HCT116 (cell line): ENCODE measurements around the gene SLC41A3. TPM values are rescaled to one million over a fixed set of nuclear protein-coding genes. Genes with fewer than 3 reads are reported as not detected.

Source experiments
- ATAC-seq: fragments of 200-7000 bp; cut with Tn5 transposase; 2 replicates; pipeline ENCODE4 v1.9.1; 2020; ENCODE audit warnings: mild to moderate bottlenecking, moderate library complexity
- BruUV-seq: library from RNA; stranded (reverse); fragments of 400-500 nt; replicated peaks from 2 replicates; lab custom pipeline; 2021; lab: Mats Ljungman, UMichigan
- CTCF ChIA-PET: fragments of 300-600 bp; sonication (Branson Sonifier 250); formaldehyde crosslinking; loops from one replicate; lab custom pipeline; 2021; ENCODE audit warnings: antibody characterized with exemption; lab: Charles Lee
- POLR2A ChIA-PET: fragments of 300-600, 350-600 bp; sonication (Branson Sonifier 250); formaldehyde crosslinking; loops from one replicate; lab custom pipeline; 2021; ENCODE audit warnings: antibody characterized with exemption; lab: Charles Lee
- RAD21 ChIA-PET, 2 experiments: fragments of 300-600 bp; sonication (Branson Sonifier 250); formaldehyde crosslinking; loops; one replicate each; lab custom pipeline; 2023; ENCODE audit warnings: low total read pairs in 2 of 2; ENCODE audit not compliant: uncharacterized antibody in 2 of 2, unreplicated experiment in 2 of 2, low non-redundant PET in 1 of 2; lab: Charles Lee
- DNase-seq: peaks from one replicate; pipeline ENCODE4 v3.0.0-alpha.2; 2010; ENCODE audit warnings: low read depth, low spot score
- H2AFZ ChIP-seq: fragments of 200-600 bp; shearing (Covaris generic), sonication (generic); 2 replicates; pipeline ENCODE4 v1.6.1; 2017; ENCODE audit warnings: low read depth, mixed run types, mixed read lengths, antibody characterized with exemption, low read length; ENCODE audit not compliant: poor library complexity, severe bottlenecking
- H3K27ac ChIP-seq: 2 replicates; pipeline ENCODE4 v1.5.1; 2012; ENCODE audit warnings: low read depth, low read length
- H3K27me3 ChIP-seq: fragments of 200-600 bp; sonication (generic); 2 replicates; pipeline ENCODE4 v1.6.1; 2016; ENCODE audit warnings: mixed run types, low read length, mixed read lengths; ENCODE audit not compliant: insufficient read depth
- H3K36me3 ChIP-seq, 2 experiments: fragments of 200-500 bp in 1 of 2; fragments of 200-600 bp in 1 of 2; sonication (Bioruptor generic) in 1 of 2; sonication (generic) in 1 of 2; 2 replicates each; pipeline versions ENCODE4 v1.5.1 to v1.6.1; 2014 to 2016; ENCODE audit warnings: low read length in 2 of 2, inconsistent platforms in 1 of 2, mixed read lengths in 1 of 2, mixed run types in 1 of 2; ENCODE audit not compliant: insufficient read depth in 2 of 2, control insufficient read depth in 1 of 2
- H3K4me1 ChIP-seq, 2 experiments: fragments of 200-600 bp in 1 of 2; sonication (generic) in 1 of 2; 2 replicates each; pipeline versions ENCODE4 v1.5.1 to v1.6.1; 2012 to 2017; ENCODE audit warnings: low read length in 2 of 2, inconsistent platforms in 1 of 2, mild to moderate bottlenecking in 1 of 2, mixed read lengths in 1 of 2, mixed run types in 1 of 2, moderate library complexity in 1 of 2; ENCODE audit not compliant: insufficient read depth in 2 of 2, control insufficient read depth in 1 of 2
- H3K4me2 ChIP-seq: fragments of 200-600 bp; sonication (generic); 2 replicates; pipeline ENCODE4 v1.6.1; 2017; ENCODE audit warnings: mixed run types, low read length, mixed read lengths
- H3K4me3 ChIP-seq, 2 experiments: fragments of 200-600 bp in 1 of 2; sonication (generic) in 1 of 2; replicated peaks in 1 of 2; 2 replicates each; pipeline ENCODE4 v1.5.1; 2011 to 2016; ENCODE audit warnings: low read length in 2 of 2, control low read depth in 1 of 2, low read depth in 1 of 2, mild to moderate bottlenecking in 1 of 2, mixed read lengths in 1 of 2, mixed run types in 1 of 2
- H3K79me2 ChIP-seq: fragments of 200-600 bp; sonication (generic); 2 replicates; pipeline ENCODE4 v1.6.1; 2017; ENCODE audit warnings: mild to moderate bottlenecking, mixed run types, low read length, moderate library complexity, mixed read lengths; ENCODE audit not compliant: insufficient read depth
- H3K9ac ChIP-seq: fragments of 200-600 bp; sonication (generic); 2 replicates; pipeline ENCODE4 v1.6.1; 2016; ENCODE audit warnings: low read length, mixed read lengths
- H3K9me2 ChIP-seq: fragments of 200-600 bp; sonication (generic), shearing (Covaris generic); 2 replicates; pipeline ENCODE4 v1.6.1; 2017; ENCODE audit warnings: mixed run types, mild to moderate bottlenecking, moderate library complexity; ENCODE audit not compliant: insufficient read depth
- H3K9me3 ChIP-seq, 2 experiments: fragments of 200-500 bp in 1 of 2; fragments of 200-600 bp in 1 of 2; sonication (Bioruptor generic) in 1 of 2; sonication (generic) in 1 of 2; 2 replicates each; pipeline ENCODE4 v1.6.1; 2014 to 2017; ENCODE audit warnings: low read length in 2 of 2, mixed read lengths in 2 of 2, inconsistent platforms in 1 of 2, low read depth in 1 of 2, mild to moderate bottlenecking in 1 of 2, mixed run types in 1 of 2, moderate library complexity in 1 of 2; ENCODE audit not compliant: control insufficient read depth in 1 of 2, insufficient read depth in 1 of 2
- H4K20me1 ChIP-seq: fragments of 200-600 bp; sonication (generic), shearing (Covaris generic); 2 replicates; pipeline ENCODE4 v1.6.1; 2017; ENCODE audit warnings: mixed run types, mild to moderate bottlenecking, moderate library complexity; ENCODE audit not compliant: insufficient read depth
- ATF3 ChIP-seq: IDR thresholded peaks from 2 replicates; pipeline ENCODE4 v1.6.1; 2012
- CBX3 ChIP-seq: IDR thresholded peaks from 2 replicates; pipeline ENCODE4 v1.6.1; 2012; ENCODE audit warnings: low read depth
- CEBPB ChIP-seq: IDR thresholded peaks from 2 replicates; pipeline ENCODE4 v1.6.1; 2012; ENCODE audit warnings: low read depth
- ELF1 ChIP-seq: IDR thresholded peaks from 2 replicates; pipeline ENCODE4 v1.6.1; 2012; ENCODE audit warnings: low read depth, borderline replicate concordance
- EZH2 ChIP-seq: fragments of 200-600 bp; sonication (generic); IDR thresholded peaks from 2 replicates; pipeline ENCODE4 v1.6.1; 2017; ENCODE audit warnings: antibody characterized with exemption, mixed run types
- JUND ChIP-seq: IDR thresholded peaks from 2 replicates; pipeline ENCODE4 v1.6.1; 2012
- POLR2A ChIP-seq: IDR thresholded peaks from 2 replicates; pipeline ENCODE4 v1.7.0; 2011; ENCODE audit warnings: borderline replicate concordance; ENCODE audit not compliant: insufficient read depth, insufficient read length; ENCODE audit errors: extremely low read depth
- SIN3A ChIP-seq: IDR thresholded peaks from 2 replicates; pipeline ENCODE4 v1.6.1; 2012; ENCODE audit warnings: low read depth
- SRF ChIP-seq: IDR thresholded peaks from 2 replicates; pipeline ENCODE4 v1.6.1; 2012; ENCODE audit warnings: low read depth
- YY1 ChIP-seq: IDR thresholded peaks from 2 replicates; pipeline ENCODE4 v1.6.1; 2011; ENCODE audit warnings: low read length, low read depth, moderate library complexity, mild to moderate bottlenecking; ENCODE audit not compliant: insufficient replicate concordance; ENCODE audit errors: extremely low read depth
- ZNF274 ChIP-seq: fragments of 200-500 bp; sonication (Bioruptor generic); IDR thresholded peaks from 2 replicates; pipeline ENCODE4 v1.6.1; 2014; ENCODE audit warnings: mild to moderate bottlenecking, low read depth, low read length, inconsistent platforms
- intact Hi-C: fragments of 100-400 bp; cut with micrococcal nuclease; formaldehyde crosslinking; loops from 2 replicates; pipeline ENCODE4 v1.10.0; 2022
- total RNA-seq: library from RNA; stranded (reverse); gene quantifications from one replicate; pipeline ENCODE4 v1.2.1, GENCODE V29; 2021; ENCODE audit not compliant: unreplicated experiment
- TF ChIP-seq, protein P1 (sequence below): IDR thresholded peaks from 2 replicates; pipeline ENCODE4 v1.6.1; 2012
- TF ChIP-seq, protein P2 (sequence below): IDR thresholded peaks from 2 replicates; pipeline ENCODE4 v1.6.1; 2011; ENCODE audit warnings: mild to moderate bottlenecking, low read length, moderate library complexity; ENCODE audit not compliant: insufficient replicate concordance; ENCODE audit errors: extremely low read depth

SLC41A3 gene
- total RNA-seq, 1 experiment from 2014 or later, result 45.9 TPM

GRCh38 chr3:126126811-126127431 lies 43.0 kb upstream of the SLC41A3 start:
- H4K20me1 ChIP-seq, result no peaks in the 10 kb centered on the region
- intact Hi-C loops, result no loop called here
- peaks cover 0 to 4% of the 10 kb centered on the region in 2 experiments; a peak in 1 of 4 replicates for H3K4me1 ChIP-seq
- BruUV-seq, result no TSS peak
- H3K36me3 ChIP-seq, result no peaks in the 10 kb centered on the region
- RAD21 ChIA-PET, result no interaction called here
- H3K4me2 ChIP-seq, result no peak overlapping the region
- CTCF ChIA-PET, result interaction anchor here (1.5 kb wide), 1 partner anchor 13 kb away, joined by 3 read pairs; no protein-coding TSS in a partner anchor
- no peak overlapping the region for H3K4me3 ChIP-seq
- no peaks in the 10 kb centered on the region for H3K79me2 ChIP-seq
- H3K27me3 ChIP-seq, result no peaks in the 10 kb centered on the region
- TF ChIP-seq POLR2A (no peak), CBX3 (no peak), EZH2 (no peak), CEBPB (no peak), SIN3A (no peak), SRF (no peak), ATF3 (no peak), JUND (no peak), YY1 (no peak), ZNF274 (no peak)
- TF ChIP-seq, protein P1, sequence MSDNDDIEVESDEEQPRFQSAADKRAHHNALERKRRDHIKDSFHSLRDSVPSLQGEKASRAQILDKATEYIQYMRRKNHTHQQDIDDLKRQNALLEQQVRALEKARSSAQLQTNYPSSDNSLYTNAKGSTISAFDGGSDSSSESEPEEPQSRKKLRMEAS, result no peak
- ATAC-seq (no peak), DNase-seq (no peak)
- no peaks in the 10 kb centered on the region for H3K9me2 ChIP-seq
- no peak overlapping the region for H3K9ac ChIP-seq
- POLR2A ChIA-PET, result no interaction called here
- no peak overlapping the region for H3K27ac ChIP-seq
- H3K9me3 ChIP-seq, result no peaks in the 10 kb centered on the region
- no peak overlapping the region for H2AFZ ChIP-seq

GRCh38 chr3:126126286-126126685 lies 42.4 kb upstream of the SLC41A3 start:
- BruUV-seq, result no TSS peak
- Histone ChIP-seq H4K20me1 (no peaks in the 10 kb centered on the region), H3K27me3 (no peaks in the 10 kb centered on the region), H3K27ac (no peak overlapping the region), H3K9me3 (no peaks in the 10 kb centered on the region), H3K4me1 (peaks cover 0 to 4% of the 10 kb centered on the region in 2 experiments; a peak in 1 of 4 replicates)
- intact Hi-C loops, result no loop called here
- RAD21 ChIA-PET, result no interaction called here
- TF ChIP-seq ELF1 (no peak), YY1 (no peak)
- TF ChIP-seq, protein P2, sequence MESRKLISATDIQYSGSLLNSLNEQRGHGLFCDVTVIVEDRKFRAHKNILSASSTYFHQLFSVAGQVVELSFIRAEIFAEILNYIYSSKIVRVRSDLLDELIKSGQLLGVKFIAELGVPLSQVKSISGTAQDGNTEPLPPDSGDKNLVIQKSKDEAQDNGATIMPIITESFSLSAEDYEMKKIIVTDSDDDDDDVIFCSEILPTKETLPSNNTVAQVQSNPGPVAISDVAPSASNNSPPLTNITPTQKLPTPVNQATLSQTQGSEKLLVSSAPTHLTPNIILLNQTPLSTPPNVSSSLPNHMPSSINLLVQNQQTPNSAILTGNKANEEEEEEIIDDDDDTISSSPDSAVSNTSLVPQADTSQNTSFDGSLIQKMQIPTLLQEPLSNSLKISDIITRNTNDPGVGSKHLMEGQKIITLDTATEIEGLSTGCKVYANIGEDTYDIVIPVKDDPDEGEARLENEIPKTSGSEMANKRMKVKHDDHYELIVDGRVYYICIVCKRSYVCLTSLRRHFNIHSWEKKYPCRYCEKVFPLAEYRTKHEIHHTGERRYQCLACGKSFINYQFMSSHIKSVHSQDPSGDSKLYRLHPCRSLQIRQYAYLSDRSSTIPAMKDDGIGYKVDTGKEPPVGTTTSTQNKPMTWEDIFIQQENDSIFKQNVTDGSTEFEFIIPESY, result no peak
- TF ChIP-seq, all 23 proteins: peak for 0
- Histone ChIP-seq H3K9ac (no peak overlapping the region), H3K36me3 (no peaks in the 10 kb centered on the region), H3K9me2 (no peaks in the 10 kb centered on the region), H3K4me2 (no peak overlapping the region), H3K4me3 (no peak overlapping the region), H3K79me2 (no peaks in the 10 kb centered on the region), H2AFZ (no peak overlapping the region)
- ChIA-PET POLR2A (no interaction called here), CTCF (no interaction called here)
- ATAC-seq, result no peak
- no peak for DNase-seq
